Measurements from ENCODE around the gene SLC25A21.

DNA sequence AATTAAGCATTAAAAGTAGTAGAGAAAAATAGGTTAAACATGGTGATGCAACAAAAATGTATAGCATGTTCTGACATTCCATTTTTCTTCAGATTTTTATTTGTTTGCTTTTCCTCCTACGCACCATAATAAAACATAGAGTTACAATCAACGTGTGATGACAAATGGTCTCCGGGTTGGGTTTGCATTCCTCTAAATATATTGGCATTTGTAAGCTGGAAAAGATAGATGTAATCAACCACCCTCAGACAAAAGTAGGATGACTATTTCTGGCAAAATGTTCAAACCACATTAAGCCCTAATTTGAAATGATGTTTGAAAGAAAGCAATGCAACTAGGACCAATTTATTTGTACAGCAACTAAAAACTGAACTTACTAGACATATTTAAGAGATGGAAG is 58.4 kb downstream of the SLC25A21 start:
- TF ChIP-seq POLR2AphosphoS5 (IDR thresholded peaks at IDR 0.05; ENCODE audit: low read depth) (no peak), EZH2 (IDR thresholded peaks at IDR 0.05; ENCODE audit: low read depth, unreplicated experiment) (no peak), CTCF (conservative IDR thresholded peaks at IDR 0.05; ENCODE audit: low read depth in 2 of 2) (no peak), REST (IDR thresholded peaks at IDR 0.05; ENCODE audit: unreplicated experiment) (no peak), EZH2phosphoT487 (IDR thresholded peaks at IDR 0.05; ENCODE audit: unreplicated experiment) (no peak), NANOG (IDR thresholded peaks at IDR 0.05; ENCODE audit: borderline replicate concordance) (no peak), CREB1 (CRISPR knock-in tag; IDR thresholded peaks at IDR 0.05; ENCODE audit: low read depth) (no peak), JUNB (IDR thresholded peaks at IDR 0.05; ENCODE audit: unreplicated experiment) (no peak), STAT1 (IDR thresholded peaks at IDR 0.05; ENCODE audit: unreplicated experiment) (no peak), ZNF114 (CRISPR knock-in tag; IDR thresholded peaks at IDR 0.05) (no peak), ZNF462 (CRISPR knock-in tag; IDR thresholded peaks at IDR 0.05) (no peak)

All from GM23338 (cell line).